HS-27A (cell line): ENCODE data around the gene IFNA6.

Source experiments
- DNase-seq: peaks from one replicate; pipeline ENCODE4 v3.0.0-alpha.2; 2012; ENCODE audit warnings: low read depth, missing footprints

IFNA6 gene

DNA sequence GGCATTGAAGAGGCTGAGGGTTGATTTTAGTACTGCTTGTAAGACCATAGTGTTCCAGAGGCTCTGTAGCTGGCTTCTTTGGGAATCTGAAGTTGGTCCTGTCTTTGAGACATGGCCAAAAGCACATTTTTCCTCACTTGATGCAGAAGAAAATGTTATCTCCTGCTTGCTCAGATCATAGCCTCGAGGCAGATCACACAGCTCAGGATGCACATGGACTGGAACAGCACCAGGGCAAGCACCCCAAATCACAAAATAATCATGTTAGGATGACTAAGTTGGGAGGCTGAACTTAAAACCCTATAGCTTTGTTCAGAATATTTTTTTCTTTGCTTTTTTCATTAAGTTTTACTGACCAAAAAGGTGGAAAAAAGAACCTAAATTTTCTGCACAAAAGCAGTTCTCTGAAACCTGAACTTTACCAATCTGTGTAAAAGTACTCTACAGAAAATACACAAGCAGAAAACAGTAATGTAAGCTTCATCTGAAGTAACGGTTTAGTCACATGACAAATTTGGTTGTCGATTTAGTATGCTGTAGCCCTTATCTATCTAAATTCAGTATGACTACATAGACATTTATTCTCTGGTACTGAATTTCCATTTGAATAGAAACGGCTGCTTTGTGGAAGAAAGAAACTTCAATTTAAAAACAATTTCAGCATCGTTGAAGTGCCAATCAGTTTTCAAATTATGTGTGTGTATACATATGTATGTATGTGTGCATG is 18.8 kb downstream of the IFNA6 start:
- no peak for DNase-seq

DNA sequence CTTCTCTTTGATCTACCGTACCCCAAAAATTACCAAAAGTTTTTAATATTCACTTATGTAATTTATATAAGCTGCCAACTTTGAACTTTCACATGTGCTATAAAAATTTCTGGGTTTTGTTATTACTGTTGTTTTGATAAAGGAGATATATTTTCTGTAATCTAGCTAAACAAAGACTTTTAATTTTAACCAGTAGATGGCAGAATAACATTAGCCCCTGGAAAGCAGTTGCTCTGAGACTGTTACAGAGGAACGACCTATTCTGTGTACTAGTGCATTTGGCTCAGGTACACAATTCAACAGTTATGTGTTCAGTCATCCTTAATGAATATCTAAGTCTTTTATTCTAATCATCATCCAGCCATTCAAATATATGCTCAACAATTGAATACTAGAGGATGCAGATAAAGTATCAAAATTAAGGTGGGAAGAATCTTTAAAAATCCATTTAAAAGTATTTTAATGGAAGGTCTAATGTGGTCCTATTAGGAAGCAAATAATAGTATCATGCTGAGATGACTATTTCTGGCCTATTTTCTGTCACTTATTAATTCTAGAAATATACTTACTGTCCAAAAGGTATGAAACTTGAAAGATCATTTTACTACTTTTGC is 24.1 kb downstream of the IFNA6 start:
- DNase-seq, result no peak

- DNase-seq, result no peak
These were observed 26.6 kb downstream of the IFNA6 start for GRCh38 chr9:21324047-21324446.

- DNase-seq, result no peak
These were observed 27.7 kb downstream of the IFNA6 start for GRCh38 chr9:21322911-21323461.

DNA sequence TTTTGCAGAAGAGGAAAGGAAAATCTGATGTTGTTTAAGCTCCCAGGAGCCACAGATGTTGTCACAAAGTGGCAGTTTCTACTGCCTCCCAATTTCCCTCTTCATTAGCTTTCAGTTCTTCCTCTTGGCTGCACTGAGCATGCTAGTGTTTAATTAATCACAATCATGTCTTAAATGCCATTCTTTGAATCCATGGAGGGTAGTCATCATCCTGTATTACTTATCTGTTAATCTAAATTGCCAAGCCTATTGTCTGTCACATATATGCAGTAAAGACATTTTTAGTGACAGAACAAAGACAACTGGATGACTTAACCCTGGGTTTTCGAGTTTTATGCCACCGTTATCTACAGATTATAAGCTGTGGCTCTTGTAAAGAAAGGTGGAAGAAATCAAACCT is 30.2 kb downstream of the IFNA6 start:
- no peak for DNase-seq

DNA sequence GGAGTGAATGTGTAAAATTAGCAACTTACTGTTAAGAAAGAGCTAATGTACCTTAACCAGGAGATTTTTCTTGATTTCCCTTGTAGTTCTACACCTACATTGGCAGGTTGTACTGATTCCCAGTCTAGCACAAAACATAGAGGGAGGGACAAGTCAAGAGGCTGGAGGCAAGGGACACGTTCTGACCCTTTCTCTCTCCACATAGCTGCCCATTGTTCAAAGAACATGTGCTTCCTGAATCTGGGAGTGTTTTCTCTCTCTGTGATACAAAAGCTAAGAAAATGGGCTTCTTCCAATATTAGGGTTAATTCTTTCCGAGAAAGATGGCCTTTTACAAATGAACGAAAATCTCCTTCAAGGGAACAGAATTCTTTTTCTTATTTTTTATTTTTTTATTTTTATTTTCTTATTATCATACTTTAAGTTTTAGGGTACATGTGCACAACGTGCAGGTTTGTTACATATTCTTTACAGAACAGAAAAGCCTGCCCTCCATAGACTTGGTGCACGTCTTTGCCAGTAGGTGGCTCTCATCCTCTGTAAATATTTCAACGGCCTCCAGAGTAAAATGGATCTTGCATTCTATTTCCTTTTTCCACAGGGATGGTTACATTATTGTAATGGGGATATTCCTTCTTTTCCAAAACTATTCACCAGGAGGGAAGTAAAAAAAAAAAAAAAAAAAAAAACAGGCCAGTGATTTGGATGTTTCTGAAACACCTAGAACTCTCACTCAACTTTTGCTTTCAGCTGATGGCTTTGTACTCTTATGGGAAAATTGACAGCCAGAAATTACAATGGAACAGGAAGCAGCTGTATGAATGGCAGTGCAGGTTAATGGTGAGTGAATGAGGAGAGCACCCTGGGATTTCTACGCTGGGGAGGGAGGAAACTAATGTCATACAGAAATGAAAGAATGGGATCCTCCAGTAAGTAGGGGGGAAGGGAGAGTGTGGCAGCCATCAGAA is 32.4 kb downstream of the IFNA6 start:
- DNase-seq, result no peak

DNA sequence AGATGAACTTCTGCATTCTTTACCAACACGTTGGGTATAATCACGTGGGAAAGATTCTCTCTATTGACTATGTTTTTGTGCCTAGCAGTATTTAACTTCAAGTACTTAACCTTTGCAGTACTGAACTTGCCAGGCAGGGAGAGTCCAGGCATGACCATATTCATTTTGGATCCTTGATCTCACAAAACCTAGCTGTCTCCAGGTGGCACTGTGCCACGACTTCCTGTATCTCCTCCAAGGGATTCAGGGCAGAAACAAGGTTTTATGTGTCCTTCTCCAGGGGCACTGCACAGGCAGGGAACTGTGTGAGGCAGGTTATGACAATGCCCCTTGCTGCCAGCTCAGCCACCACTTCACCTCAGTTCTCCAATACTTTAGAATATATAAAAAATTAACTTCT is 33.8 kb downstream of the IFNA6 start:
- DNase-seq, result no peak

DNA sequence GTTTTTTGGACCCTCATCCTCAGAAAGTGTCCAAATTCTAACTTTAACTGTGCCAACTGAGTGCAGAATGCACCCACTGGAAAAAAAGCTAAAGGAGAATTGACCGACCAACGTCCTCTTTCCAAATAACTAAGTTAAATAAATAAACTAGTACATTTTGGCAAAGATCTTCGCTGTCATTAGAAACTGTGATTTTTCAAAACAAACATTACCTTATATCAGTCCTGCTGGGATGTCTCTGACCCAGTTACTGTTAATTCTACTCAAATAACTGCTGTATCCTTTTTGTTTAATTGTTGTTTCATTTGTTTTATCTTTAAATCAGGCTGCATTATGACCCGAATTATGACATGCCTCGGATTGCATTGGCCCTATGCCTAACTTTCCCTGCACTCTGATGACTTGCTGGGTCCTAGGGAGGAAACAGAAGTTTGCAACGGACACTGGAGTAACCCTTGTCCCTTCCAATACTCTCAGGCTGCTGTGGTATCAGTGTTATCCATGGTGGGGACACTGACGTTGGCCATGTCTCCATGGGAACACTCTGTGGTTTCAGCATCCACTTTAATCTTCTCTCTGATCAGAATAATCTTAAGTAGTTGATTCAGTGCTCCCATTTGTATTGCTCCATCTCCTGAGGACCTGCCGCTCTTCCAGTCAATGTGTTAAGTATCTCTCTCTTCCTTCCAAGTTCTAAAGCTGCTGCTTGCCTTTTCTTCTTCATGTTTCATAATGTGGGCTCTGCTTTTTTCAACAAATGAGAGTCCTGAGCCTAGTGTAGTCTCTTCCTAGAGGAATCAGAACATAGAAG is 34.5 kb downstream of the IFNA6 start:
- DNase-seq, result no peak

DNA sequence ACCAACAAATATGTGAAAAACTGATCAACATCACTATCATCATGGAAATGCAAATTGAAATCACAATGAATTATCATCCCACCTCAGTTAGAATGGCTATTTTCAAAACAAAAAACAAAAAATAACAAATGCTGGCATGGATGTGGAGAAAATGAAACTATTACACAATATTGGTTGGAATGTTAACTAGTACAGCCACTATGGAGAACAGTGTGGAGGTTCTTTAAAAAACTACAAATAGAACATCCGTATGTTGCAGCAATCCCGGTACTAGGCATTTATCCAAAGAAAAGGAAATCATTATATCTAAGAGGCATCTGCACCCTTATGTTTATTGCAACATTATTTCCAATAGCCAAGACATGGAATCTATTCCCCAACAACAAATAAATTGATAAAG is 36.5 kb downstream of the IFNA6 start:
- no peak for DNase-seq

- no peak for DNase-seq
These were observed 38.8 kb downstream of the IFNA6 start for GRCh38 chr9:21311889-21312288.

DNA sequence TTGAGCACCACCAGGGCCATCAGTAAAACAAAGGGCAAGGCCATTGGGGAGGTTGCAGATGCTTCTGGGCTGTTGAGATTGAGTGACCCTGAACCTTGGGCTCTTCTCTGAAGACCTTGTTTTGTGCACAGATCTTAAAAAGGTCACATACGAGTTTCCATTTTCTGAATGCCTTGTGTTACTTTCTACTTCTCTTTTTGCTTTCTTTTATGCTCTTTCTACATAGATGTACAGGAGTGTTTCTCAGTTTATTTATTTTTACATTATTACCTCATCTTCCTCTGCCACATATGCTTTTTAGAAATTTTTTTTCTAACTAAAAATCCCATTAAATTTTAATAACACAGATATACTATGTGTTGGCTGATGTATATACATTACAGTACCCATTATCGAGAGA is 45.5 kb downstream of the IFNA6 start, which contains the start of gene IFNA5:
IFNA5 (minus strand) TSS at position 101 of the 400 bp plus-strand sequence; CDS start at position 44, 57 bp downstream.
- DNase-seq, result no peak
